GM12878 (cell line): ENCODE results near the gene CASP3. TPM values are rescaled to one million over a fixed set of nuclear protein-coding genes. Genes with fewer than 3 reads are reported as not detected.

ENCODE experiments used
- ATAC-seq: fragments of 200-7000 bp; cut with Tn5 transposase; 3 replicates; pipeline ENCODE4 v1.9.1; 2020; ENCODE audit warnings: mild to moderate bottlenecking, moderate library complexity
- BruUV-seq: library from RNA; stranded (reverse); fragments of 400-500 nt; replicated peaks from 2 replicates; lab custom pipeline; 2021; lab: Mats Ljungman, UMichigan
- CTCF ChIA-PET: fragments of 300-600 bp; sonication (Branson Sonifier 250); formaldehyde crosslinking; extraction: SDS; loops from one replicate; lab custom pipeline; 2021; ENCODE audit warnings: inconsistent platforms; lab: Yijun Ruan, JAX
- POLR2A ChIA-PET: fragments of 350-600 bp; formaldehyde crosslinking; extraction: SDS; loops from one replicate; lab custom pipeline; 2021; ENCODE audit warnings: inconsistent platforms; lab: Charles Lee
- RAD21 ChIA-PET: fragments of 300-600 bp; sonication (Branson Sonifier 250); formaldehyde crosslinking; loops from one replicate; lab custom pipeline; 2023; ENCODE audit warnings: antibody characterized with exemption; ENCODE audit not compliant: unreplicated experiment; lab: Charles Lee
- SMC1A ChIA-PET: fragments of 300-600 bp; sonication (Branson Sonifier 250); formaldehyde crosslinking; loops from one replicate; lab custom pipeline; 2023; ENCODE audit not compliant: unreplicated experiment, uncharacterized antibody; lab: Charles Lee
- DNase-seq: peaks from one replicate; pipeline ENCODE4 v3.0.0-alpha.2; 2011; ENCODE audit warnings: low read depth, low spot score
- FAIRE-seq: peaks from 3 replicates; lab custom pipeline; 2011; peaks lifted over from hg19 to GRCh38; lab: Jason Lieb, UNC
- H2AFZ ChIP-seq: 2 replicates; pipeline ENCODE4 v1.6.0; 2011; ENCODE audit warnings: low read depth, low read length, control low read depth; ENCODE audit not compliant: control insufficient read depth
- H3K27ac ChIP-seq: 2 replicates; pipeline ENCODE4 v1.5.1; 2011; ENCODE audit warnings: control low read depth; ENCODE audit not compliant: control insufficient read depth, insufficient read depth
- H3K27me3 ChIP-seq, 2 experiments: replicated peaks in 1 of 2; 2 replicates each; pipeline versions ENCODE4 v1.6.0 to v1.6.1; 2011; ENCODE audit warnings: low read length in 1 of 2; ENCODE audit not compliant: control insufficient read depth in 2 of 2, insufficient read depth in 2 of 2
- H3K36me3 ChIP-seq, 2 experiments: 2 replicates each; pipeline ENCODE4 v1.5.1; 2011; ENCODE audit warnings: low read length in 1 of 2; ENCODE audit not compliant: control insufficient read depth in 2 of 2, insufficient read depth in 2 of 2
- H3K4me1 ChIP-seq: 2 replicates; pipeline ENCODE4 v1.6.1; 2011; ENCODE audit warnings: mild to moderate bottlenecking, low read length, moderate library complexity, mixed read lengths; ENCODE audit not compliant: control insufficient read depth, insufficient read depth
- H3K4me2 ChIP-seq: 2 replicates; pipeline ENCODE4 v1.6.0; 2011; ENCODE audit warnings: control low read depth; ENCODE audit not compliant: control insufficient read depth, insufficient read depth
- H3K4me3 ChIP-seq: fragments of 200-600 bp; sonication (generic); 2 replicates; pipeline ENCODE4 v1.5.1; 2016
- H3K79me2 ChIP-seq: 2 replicates; pipeline ENCODE4 v1.6.0; 2011; ENCODE audit warnings: low read length; ENCODE audit not compliant: control insufficient read depth, insufficient read depth
- H3K9ac ChIP-seq: 2 replicates; pipeline ENCODE4 v1.8.0; 2011; ENCODE audit warnings: low read length, control low read depth, mixed read lengths; ENCODE audit not compliant: control insufficient read depth, insufficient read depth
- H3K9me3 ChIP-seq: replicated peaks from 3 replicates; pipeline ENCODE4 v1.5.1; 2011; ENCODE audit warnings: mild to moderate bottlenecking, low read length; ENCODE audit not compliant: control insufficient read depth, insufficient read depth
- H4K20me1 ChIP-seq: 2 replicates; pipeline ENCODE4 v1.6.0; 2011; ENCODE audit not compliant: control insufficient read depth, insufficient read depth
- CBFB ChIP-seq: IDR thresholded peaks from 2 replicates; pipeline ENCODE4 v1.6.1; 2016; ENCODE audit warnings: antibody characterized with exemption, low read depth
- MTA2 ChIP-seq: fragments of 450-650 bp; IDR thresholded peaks from 2 replicates; pipeline ENCODE4 v1.6.1; 2016; ENCODE audit warnings: low read depth, mild to moderate bottlenecking, moderate library complexity
- POLR2AphosphoS5 ChIP-seq: IDR thresholded peaks from 2 replicates; pipeline ENCODE4 v1.6.1; 2011; ENCODE audit warnings: mild to moderate bottlenecking, low read length, inconsistent platforms
- RELA ChIP-seq: fragments of 450-650 bp; IDR thresholded peaks from 2 replicates; pipeline ENCODE4 v1.8.0; 2014; ENCODE audit warnings: borderline replicate concordance; ENCODE audit not compliant: partially characterized antibody
- SMC3 ChIP-seq: IDR thresholded peaks from 2 replicates; pipeline ENCODE4 v1.6.1; 2011; ENCODE audit warnings: low read length, improper control_type of control experiment, borderline replicate concordance
- TBL1XR1 ChIP-seq: IDR thresholded peaks from 2 replicates; pipeline ENCODE4 v1.6.1; 2012; ENCODE audit warnings: low read depth, low read length, improper control_type of control experiment
- TCF7 ChIP-seq: IDR thresholded peaks from 2 replicates; pipeline ENCODE4 v1.6.1; 2014; ENCODE audit warnings: antibody characterized with exemption, borderline replicate concordance
- ZNF207 ChIP-seq: fragments of 450-650 bp; IDR thresholded peaks from 2 replicates; pipeline ENCODE4 v1.6.1; 2014; ENCODE audit warnings: antibody characterized with exemption, mild to moderate bottlenecking, borderline replicate concordance
- ZNF274 ChIP-seq: IDR thresholded peaks from one replicate; pipeline ENCODE4 v1.8.0; 2011; ENCODE audit not compliant: insufficient read length, insufficient read depth
- ZSCAN29 ChIP-seq: fragments of 450-650 bp; IDR thresholded peaks from 2 replicates; pipeline ENCODE4 v1.6.1; 2017; ENCODE audit warnings: mild to moderate bottlenecking, moderate library complexity
- WGBS: methylation state at CpG from one replicate; pipeline ENCODE4 v1.1.6; 2016; ENCODE audit warnings: low lambda C conversion rate; ENCODE audit not compliant: insufficient replicate concordance, insufficient coverage; ENCODE audit errors: missing lambda C conversion rate; 5-methylcytosine and 5-hydroxymethylcytosine counted together
- in situ Hi-C: fragments of 300-500 bp; cut with MboI; formaldehyde crosslinking; loops from 9 replicates; pipeline ENCODE4 v1.14.3; 2018; ENCODE audit warnings: mixed read lengths
- intact Hi-C: fragments of 100-400 bp; cut with micrococcal nuclease; formaldehyde crosslinking; loops from one replicate; pipeline ENCODE4 v1.14.2; 2022; ENCODE audit not compliant: unreplicated experiment
- polyA plus RNA-seq, 11 experiments: library from polyadenylated mRNA; depleted of rRNA in 4 of 11; unstranded in 6 of 11; stranded (reverse) in 5 of 11; fragments of >200 nt; fragmentation: Nextera tagmentation in 4 of 11; fragmentation: Illumina TruSeq in 1 of 11; extraction: Ambion mirVana in 4 of 11; extraction: Trizol in 1 of 11; gene quantifications; 1 replicate in 1 of 11; 2 replicates in 10 of 11; pipeline versions ENCODE4 v1.2.1 to v1.2.3, GENCODE V29; 2011 to 2016; ENCODE audit warnings: inconsistent platforms in 2 of 11, missing spikeins in 2 of 11, low read depth in 1 of 11
- total RNA-seq, 4 experiments: library from RNA; depleted of rRNA in 3 of 4; stranded (reverse); fragments of >200 nt in 3 of 4; fragmentation: Illumina TruSeq in 1 of 4; extraction: Trizol in 1 of 4; gene quantifications; 2 replicates each; pipeline versions ENCODE4 v1.2.1 to v1.2.3, GENCODE V29; 2013 to 2021

The CASP3 gene
- total and polyA plus RNA-seq, 10 of the 15 experiments (the other 5 are each of a cell fraction or from before 2014, with no cell fraction given), result 50.0 to 194 (median 74.4) TPM

- Histone ChIP-seq H3K4me2 (no peak overlapping the region), H3K27me3 (no peaks in the 10 kb centered on the region), H3K4me3 (no peak overlapping the region), H4K20me1 (no peaks in the 10 kb centered on the region; the same call in 1 of the 2 replicates), H3K79me2 (peaks cover 8% of the 10 kb centered on the region), H3K36me3 (peaks cover 8 to 43% of the 10 kb centered on the region in 2 experiments), H3K9ac (no peak overlapping the region), H2AFZ (no peak overlapping the region), H3K4me1 (no peaks in the 10 kb centered on the region), H3K27ac (no peak overlapping the region), H3K9me3 (no peaks in the 10 kb centered on the region)
- in situ Hi-C loops (no loop called here), intact Hi-C loops (no loop called here)
- BruUV-seq, result no TSS peak
- no peak for FAIRE-seq
- ChIA-PET RAD21 (interaction anchor here (1.7 kb wide), 1 partner anchor 17 kb away, joined by 6 read pairs; the partner anchor contains the start of genes CASP3 and PRIMPOL), POLR2A (no interaction called here), SMC1A (interaction anchor here (1.3 to 1.6 kb wide), 2 partner anchors 12 to 43 kb away, joined by 4 to 5 read pairs; no protein-coding TSS in a partner anchor), CTCF (no interaction called here)
- no peak for DNase-seq
- 94% methylated on average over 1 of the region's 1 CpG for WGBS
- TF ChIP-seq CBFB (no peak), MTA2 (no peak), ZNF207 (no peak), TCF7 (no peak), ZNF274 (no peak), RELA (no peak), TBL1XR1 (no peak), ZSCAN29 (no peak), POLR2AphosphoS5 (no peak), SMC3 (no peak)
- no peak; the same call in 2 of the 3 replicates for ATAC-seq
These were observed 16.4 kb downstream of the CASP3 start for GRCh38 chr4:184632842-184633241.
